GM18505 (cell line): Measurements from ENCODE around the gene SYNCRIP.
"Not testable (repeated sequence)": the region's sequence is repeated elsewhere in the genome, so short reads cannot be mapped to it uniquely, and the experiment has no call there.

Experiments
- ATAC-seq: cut with Tn5 transposase; IDR thresholded peaks from one replicate; pipeline ENCODE4 v1.9.1; 2021; ENCODE audit not compliant: unreplicated experiment
- POLR2A ChIP-seq: IDR thresholded peaks from 4 replicates; pipeline ENCODE4 v1.6.1; 2011; ENCODE audit warnings: borderline replicate concordance; ENCODE audit not compliant: insufficient read depth, insufficient read length; ENCODE audit errors: extremely low read depth

The SYNCRIP gene

DNA sequence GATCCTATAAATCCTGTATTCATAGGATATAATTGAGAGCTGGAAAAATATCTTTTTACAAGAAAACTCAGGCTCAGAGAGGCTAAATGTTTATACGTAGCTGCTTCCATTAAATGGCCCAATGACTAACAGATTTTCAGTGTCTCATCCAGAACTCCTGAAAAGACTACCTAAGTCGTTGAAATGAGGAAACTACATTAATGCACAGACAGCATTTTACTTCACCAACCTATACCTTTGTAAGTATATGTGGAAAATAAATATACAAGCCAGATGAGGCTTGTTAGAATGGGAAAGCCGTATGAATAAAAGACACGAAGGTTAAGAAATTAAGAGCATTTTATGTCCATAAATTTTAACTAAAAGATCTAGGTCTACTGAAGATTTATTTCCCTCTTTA, 40.6 kb downstream of the SYNCRIP start:
- no peak for ATAC-seq
- no peak for TF ChIP-seq POLR2A

DNA sequence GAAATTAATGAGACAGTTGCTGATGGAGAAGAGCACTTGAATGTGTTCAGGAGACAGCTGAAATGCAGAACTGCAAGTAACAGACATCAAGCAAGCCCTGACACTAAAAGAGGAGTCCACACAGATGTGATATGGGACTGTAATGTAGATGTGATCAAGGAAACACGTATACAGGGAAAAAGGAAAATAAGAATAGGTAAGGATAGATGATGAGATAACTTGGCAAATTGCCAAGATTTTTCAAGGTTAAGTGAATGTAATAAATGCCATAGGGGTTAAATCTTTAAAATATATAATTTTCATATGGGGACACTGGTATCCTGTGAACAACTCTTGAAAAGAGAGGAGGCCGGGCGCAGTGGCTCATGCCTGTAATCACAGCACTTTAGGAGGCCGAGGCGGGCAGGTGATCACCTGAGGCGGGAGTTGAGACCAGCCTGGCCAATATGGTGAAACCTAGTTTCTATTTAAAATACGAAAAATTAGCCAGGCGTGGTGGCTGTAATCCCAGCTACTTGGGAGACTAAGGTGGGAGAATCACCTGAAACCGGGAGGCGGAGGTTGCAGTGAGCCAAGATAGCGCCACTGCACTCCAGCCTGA, 41.9 kb downstream of the SYNCRIP start:
- TF ChIP-seq POLR2A: no peak
- ATAC-seq: no peak

DNA sequence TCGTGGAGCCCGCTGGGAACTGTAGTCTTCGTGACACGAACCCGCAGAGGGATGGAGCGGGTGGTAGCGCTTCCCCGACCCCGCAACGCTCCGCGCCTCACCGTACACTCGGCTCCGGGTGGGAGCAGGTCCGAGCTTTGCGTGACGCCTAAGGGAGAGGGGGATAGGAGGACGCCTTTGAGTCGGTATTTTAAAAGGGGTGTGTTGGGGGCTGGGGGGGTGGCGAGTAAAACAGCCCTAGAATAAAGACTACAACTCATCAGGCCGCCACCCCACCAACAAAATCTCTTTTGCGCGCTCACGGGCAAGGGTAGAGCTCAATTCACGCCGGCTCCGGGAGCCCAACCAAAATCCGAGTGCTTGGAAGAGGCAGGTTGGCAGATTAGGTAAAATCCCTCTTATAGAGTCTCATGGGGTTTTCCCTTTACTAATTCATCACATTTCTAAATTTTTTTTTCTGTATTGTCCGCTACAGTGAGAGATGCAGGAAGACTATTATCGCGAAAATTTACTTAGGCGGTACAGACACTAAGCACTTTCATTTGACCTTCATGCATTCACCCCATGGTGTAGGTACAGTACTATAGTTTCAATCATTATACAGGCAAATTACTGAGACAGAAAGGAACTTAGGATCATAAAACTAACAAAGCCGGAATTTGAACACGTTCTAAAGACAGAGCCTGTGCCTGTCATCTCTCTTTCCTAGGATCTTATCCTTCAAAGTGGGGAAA, 48.3 kb downstream of the SYNCRIP start:
- no peak for TF ChIP-seq POLR2A
- no peak for ATAC-seq

DNA sequence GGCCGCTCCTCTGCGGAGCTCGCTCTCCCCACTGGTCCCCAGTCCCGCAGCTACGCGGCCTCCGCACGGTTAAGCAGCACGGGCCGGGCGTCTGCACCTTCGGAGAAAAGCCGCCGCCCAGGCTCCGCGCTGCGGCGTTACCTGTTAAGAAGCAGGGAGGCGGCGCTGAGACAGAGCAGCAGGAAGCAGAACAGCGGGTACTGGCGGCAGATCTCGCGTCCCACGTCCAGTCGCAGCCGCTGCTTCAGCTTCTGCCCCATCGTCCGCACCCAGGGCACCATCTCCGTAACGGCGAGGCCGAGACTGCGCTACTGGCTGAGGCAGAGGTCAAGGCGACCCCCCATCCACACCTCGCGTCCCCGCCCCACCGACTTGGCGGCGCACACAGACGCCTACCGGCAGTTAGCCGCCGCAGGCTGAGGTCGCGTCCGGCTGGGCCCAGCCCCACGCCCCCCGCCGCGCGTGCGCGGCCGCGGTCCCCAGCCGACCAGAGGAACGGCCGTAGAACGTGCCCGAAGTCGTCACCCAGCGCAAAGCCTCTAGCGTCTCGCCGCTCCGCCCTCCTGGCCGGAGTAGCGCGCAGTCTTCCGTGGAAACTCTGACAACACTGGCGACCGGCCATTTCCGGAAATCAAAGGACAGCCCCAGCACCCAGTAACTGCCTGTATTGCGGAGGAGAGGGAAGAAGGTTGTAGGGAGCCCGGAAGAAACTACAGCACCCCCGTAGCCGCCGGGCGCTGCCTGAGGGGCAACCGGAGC, 49.1 kb downstream of the SYNCRIP start, which contains the start of gene SNX14:
Gene SNX14 (minus strand): TSS at position 421 of the 759 bp plus-strand sequence. CDS start 140 bp downstream, at position 281.
- ATAC-seq: peak; percentile 90
- peak; percentile 94 for TF ChIP-seq POLR2A

DNA sequence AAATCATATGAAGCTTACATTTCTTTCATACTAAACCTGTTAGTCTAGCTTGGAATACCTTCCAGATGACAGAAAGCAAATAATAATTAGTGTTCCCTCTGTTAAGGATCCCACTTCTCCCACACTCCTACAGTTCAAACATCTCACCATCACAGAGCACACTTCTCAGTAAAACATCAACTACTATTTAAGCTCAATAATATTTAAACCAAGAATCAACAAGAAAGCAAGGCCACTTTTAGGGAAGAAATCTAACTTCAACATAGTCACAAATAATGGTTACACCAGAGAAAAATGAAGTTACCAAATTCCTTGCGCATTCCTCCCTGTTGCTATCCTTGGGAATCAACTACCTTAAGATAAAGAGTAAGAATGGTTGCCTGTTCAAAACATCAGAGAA, 50.7 kb downstream of the SYNCRIP start:
- no peak for TF ChIP-seq POLR2A
- ATAC-seq: no peak

DNA sequence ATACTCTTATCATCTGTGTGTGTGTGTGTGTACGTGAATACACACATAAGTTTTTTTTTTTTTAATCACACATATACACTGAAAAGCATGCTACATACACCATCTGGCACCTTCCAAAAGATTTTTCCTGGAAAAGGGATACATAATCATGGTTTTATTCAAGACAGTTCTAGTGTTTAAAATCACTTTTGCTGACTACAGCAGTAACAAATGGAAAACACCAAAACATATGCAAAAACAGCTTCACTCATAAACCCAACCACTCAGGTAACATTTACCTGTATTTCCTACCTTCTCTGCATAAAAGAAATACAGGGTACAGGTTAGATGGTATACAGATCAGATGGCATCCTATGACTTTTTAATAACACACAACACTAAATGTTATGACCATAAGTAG, 51.5 kb downstream of the SYNCRIP start:
- no peak for TF ChIP-seq POLR2A

DNA sequence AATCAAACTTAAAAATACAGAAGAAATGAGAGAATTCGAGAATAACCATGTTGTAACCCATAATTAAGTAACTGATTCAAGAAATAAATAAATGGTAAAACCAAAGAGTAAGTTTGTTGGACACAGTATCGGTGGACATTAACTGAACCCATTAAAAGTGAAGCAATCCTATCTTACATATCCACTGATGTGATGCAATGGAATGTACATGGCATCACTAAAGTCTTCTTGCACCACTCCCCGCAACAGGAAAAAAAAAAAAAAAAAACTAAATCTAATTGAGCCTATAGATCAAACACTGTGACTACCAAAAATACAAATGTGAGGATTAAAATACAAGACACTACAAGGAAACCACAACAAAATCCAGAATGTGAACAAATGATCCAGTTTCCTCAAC, 56.9 kb downstream of the SYNCRIP start:
- no peak for TF ChIP-seq POLR2A
- no peak for ATAC-seq

More for the DNA sequence above, 51.5 kb downstream of the SYNCRIP start:
- ATAC-seq: no peak

DNA sequence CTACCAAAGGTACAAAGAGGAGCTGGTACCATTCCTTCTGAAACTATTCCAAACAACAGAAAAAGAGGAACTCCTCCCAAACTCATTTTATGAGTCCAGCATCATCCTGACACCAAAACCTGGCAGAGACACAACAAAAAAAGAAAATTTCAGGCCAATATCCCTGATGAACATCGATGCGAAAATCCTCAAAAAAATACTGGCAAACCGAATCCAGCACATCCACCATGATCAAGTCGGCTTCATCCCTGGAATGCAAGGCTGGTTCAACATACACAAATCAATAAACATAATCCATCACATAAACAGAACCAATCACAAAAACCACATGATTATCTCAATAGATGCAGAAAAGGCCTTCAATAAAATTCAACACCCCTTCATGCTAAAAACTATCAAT, 59.9 kb downstream of the SYNCRIP start:
- not testable (repeated sequence) for ATAC-seq

DNA sequence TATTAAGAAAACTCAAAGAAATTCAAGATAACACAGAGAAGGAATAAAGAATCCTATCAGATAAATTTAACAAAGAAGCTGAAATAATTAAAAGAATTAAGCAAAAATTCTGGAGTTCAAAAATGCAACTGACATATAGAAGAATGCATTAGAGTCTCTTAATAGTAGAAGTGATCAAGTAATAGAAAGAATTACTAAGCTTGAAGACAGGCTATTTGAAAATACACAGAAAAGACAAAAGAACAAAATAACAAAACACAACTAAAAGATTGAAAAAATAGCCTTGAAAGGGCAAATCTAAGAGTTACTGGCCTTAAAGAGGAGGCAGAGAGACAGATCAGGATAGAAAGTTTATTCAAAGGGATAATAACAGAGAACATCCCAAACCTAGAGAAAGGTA, 61.1 kb downstream of the SYNCRIP start:
- TF ChIP-seq POLR2A: no peak

DNA sequence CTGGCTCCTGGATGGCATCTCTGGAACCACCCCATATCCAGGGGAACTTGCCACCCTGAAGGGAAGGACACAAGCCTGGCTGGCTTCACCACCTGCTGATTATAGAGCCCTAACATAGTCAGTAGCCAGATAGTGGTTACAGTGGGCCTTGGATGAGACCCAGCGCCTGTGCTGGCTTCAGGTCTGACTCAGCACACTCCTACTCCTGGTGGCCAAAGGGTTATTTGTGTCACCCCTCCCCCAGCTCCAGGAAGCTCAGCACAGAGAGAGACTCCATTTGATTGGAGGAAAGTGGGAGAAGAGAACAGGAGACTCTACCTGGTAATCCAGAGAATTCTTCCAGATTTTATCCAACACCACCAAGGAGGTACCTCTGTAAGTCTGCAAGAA, 61.8 kb downstream of the SYNCRIP start:
- TF ChIP-seq POLR2A: no peak
- no peak for ATAC-seq

More for the DNA sequence above, 61.1 kb downstream of the SYNCRIP start:
- no peak for ATAC-seq

DNA sequence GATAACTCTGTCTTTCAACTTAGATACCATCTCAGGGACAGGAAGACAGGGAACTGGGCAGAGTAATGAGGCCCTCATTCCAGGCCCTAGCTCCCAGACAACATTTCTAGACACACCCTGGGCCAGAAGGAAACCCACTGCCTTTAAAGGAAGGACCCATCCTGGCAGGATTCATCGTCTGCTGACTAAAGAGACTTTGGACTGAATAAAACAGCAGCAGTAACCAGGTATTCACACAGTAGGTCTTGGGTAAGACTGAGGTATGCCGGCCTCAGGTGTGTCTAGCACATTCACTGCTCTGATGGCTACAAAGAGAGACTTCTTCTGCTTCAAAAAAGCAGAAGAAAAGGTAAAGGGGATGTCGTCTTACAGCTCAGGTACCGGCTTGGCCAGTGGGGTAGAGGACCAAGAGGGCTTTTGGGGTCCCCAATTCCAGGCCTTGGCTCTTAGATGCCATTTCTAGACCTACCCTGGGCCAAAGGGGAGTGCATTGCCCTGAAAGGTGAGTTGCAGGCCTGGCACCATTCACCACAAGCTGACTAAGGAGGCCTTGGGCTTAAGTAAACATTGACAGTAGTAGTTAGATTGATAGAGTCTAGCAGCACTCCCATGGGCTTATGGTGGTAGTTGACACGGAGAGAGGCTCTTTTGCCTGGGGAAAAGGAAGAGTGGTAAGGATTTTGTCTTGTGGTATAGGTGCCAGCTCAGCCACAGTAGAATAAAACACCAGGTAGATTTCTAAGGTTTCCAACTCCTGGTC, 62.4 kb downstream of the SYNCRIP start:
- TF ChIP-seq POLR2A: no peak
- no peak for ATAC-seq

DNA sequence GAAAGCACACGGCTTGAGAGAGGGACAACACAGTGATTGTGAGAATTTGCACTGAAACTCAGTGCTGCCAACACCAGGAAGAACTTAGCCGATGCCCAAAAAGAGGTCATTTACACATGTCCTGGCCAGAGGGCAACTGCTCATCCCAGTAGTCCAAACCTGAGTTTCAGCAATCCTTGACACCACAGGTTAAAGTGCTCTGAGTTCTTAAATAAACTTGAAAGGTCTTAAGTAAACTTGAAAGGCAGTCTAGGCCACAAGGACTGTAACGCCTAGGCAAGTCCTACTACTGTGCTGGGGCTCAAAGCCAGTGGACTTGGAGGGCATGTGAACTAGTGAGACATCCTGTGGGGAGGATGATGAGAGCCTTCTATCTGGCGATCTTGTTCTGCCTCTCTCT, 63.1 kb downstream of the SYNCRIP start:
- no peak for ATAC-seq
- no peak for TF ChIP-seq POLR2A

DNA sequence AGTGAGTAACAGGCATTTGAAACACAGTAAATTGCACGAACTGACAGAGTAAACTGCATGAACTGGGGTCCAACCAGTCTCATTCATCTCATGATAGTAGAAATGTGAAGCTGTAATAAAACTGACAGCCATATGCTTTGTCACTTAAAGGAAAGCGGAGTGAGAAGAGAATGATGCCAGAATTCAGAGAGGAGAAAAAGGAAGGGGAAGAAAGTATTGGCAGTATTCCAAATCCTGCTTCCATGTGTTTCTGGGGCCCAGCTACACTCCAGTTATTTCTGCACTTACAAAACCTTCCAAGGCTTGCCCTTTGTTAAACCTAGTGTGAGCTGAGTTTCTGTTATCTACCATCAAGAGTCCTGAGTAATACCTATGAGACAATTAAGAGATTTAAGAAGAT, 66.2 kb downstream of the SYNCRIP start:
- no peak for ATAC-seq
- TF ChIP-seq POLR2A: no peak
